ENCODE results near the gene TVP23C. TPM values are rescaled to one million over a fixed set of nuclear protein-coding genes. Genes with fewer than 3 reads are reported as not detected.
"Not testable (repeated sequence)": the region's sequence is repeated elsewhere in the genome, so short reads cannot be mapped to it uniquely, and the experiment has no call there.

The TVP23C gene
- total and polyA plus RNA-seq, 9 of the 15 experiments (the other 6 are each of a cell fraction or from before 2014, with no cell fraction given): 5.7 to 16.8 (median 8.2) TPM

DNA sequence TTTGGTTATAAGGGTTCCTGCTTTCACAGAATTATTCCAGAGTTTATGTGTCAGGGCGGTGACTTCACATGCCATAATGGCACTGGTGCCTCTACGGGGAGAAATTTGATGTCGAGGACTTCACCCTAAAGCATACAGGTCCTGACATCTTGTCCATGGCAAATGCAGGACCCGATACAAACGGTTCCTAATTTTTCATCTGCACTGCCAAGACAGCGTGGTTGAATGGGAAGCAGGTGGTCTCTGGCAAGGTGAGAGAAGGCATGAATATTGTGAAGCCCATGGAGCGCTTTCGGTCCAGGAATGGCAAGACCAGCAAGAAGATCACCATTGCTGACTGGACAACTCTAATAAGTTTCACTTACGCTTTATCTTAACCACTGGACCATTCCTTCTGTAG lies 56.3 kb downstream of the TVP23C start:
- Histone ChIP-seq H3K36me3 (ENCODE audit: control insufficient read depth, insufficient read depth, low read length) (peaks cover 7% of the 10 kb centered on the region; the same call in 2 of the 3 replicates), H3K9ac (ENCODE audit: insufficient read depth in 1 of 2, low read depth in 2 of 2, low read length in 2 of 2) (no peak overlapping the region), H3K27me3 (ENCODE audit: control insufficient read depth in 2 of 2, insufficient read depth in 2 of 2, low read length in 2 of 2) (no peaks in the 10 kb centered on the region), H3K79me2 (ENCODE audit: control insufficient read depth, insufficient read depth, low read length) (no peaks in the 10 kb centered on the region), H3K4me3 (no peak overlapping the region), H3K4me1 (replicated peaks in 1 of 2; ENCODE audit: control insufficient read depth in 2 of 2, insufficient read depth in 2 of 2, low read length in 2 of 2) (peaks cover 0 to 10% of the 10 kb centered on the region in 2 experiments; a peak in 2 of 5 replicates), H2AFZ (ENCODE audit: low read depth, low read length) (no peak overlapping the region), H3K9me1 (ENCODE audit: control insufficient read depth, insufficient read depth, low read length) (no peaks in the 10 kb centered on the region), H4K20me1 (replicated peaks; ENCODE audit: control insufficient read depth, insufficient read depth, low read length) (no peaks in the 10 kb centered on the region), H3K9me3 (replicated peaks; ENCODE audit: control insufficient read depth, insufficient read depth, low read depth, low read length) (no peaks in the 10 kb centered on the region), H3K4me2 (ENCODE audit: insufficient read depth, low read length) (no peak overlapping the region), H3K27ac (ENCODE audit: extremely low read depth, low read depth, low read length) (no peak overlapping the region)
- ATAC-seq (no peak), DNase-seq (ENCODE audit: extremely low read depth in 1 of 4, low spot score in 3 of 4) (no peak), FAIRE-seq (no peak)
- CTCF ChIA-PET (ENCODE audit: low intra/inter-chr PET ratio): no interaction called here
- POLR2A ChIA-PET: no interaction called here
- intact Hi-C loops (cut with micrococcal nuclease): no loop called here
- 90% methylated on average over 7 of the region's 9 CpGs for WGBS (ENCODE audit: insufficient coverage, low coverage, missing lambda C conversion rate)
- in situ Hi-C loops (cut with MboI): no loop called here
- no peak for TF ChIP-seq KHSRP (IDR thresholded peaks at IDR 0.05)
- no peak for TF ChIP-seq NR2C2 (CRISPR knock-in tag; IDR thresholded peaks at IDR 0.05)
- TF ChIP-seq NR2C2 (tag; IDR thresholded peaks at IDR 0.05): no peak
- TF ChIP-seq GTF2F1 (IDR thresholded peaks at IDR 0.05; ENCODE audit: low read depth, low read length): no peak
- no peak for TF ChIP-seq MCM3 (IDR thresholded peaks at IDR 0.05)
- no peak for TF ChIP-seq ZNF561 (CRISPR knock-in tag; conservative IDR thresholded peaks at IDR 0.05)
- TF ChIP-seq TAF15 (IDR thresholded peaks at IDR 0.05; ENCODE audit: low read depth, low read length): no peak
- BruUV-seq (replicated peaks): no TSS peak

DNA sequence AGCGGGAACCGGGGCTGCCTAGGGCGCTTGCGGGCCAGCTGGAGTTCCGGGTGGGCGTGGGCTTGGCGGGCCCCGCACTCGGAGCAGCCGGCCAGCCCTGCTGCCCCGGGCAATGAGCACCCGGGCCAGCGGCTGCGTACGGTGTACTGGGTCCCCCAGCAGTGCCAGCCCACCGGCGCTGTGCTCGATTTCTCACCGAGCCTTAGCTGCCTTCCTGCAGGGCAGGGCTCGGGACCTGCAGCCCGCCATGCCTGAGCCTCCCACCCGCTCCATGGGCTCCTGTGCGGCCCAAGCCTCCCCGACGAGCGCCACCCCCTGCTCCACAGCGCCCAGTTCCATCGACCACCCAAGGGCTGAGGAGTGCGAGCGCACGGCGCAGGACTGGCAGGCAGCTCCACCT lies 57.6 kb downstream of the TVP23C start:
- FAIRE-seq; intact Hi-C loops (cut with micrococcal nuclease); in situ Hi-C loops (cut with MboI); H3K4me2 ChIP-seq (ENCODE audit: insufficient read depth, low read length); H2AFZ ChIP-seq (ENCODE audit: low read depth, low read length); BruUV-seq (replicated peaks); H3K9me3 ChIP-seq (replicated peaks; ENCODE audit: control insufficient read depth, insufficient read depth, low read depth, low read length); H3K79me2 ChIP-seq (ENCODE audit: control insufficient read depth, insufficient read depth, low read length); ATAC-seq; H3K4me3 ChIP-seq; DNase-seq (ENCODE audit: extremely low read depth in 1 of 4, low spot score in 3 of 4); CTCF ChIA-PET (ENCODE audit: low intra/inter-chr PET ratio); H3K4me1 ChIP-seq (replicated peaks in 1 of 2; ENCODE audit: control insufficient read depth in 2 of 2, insufficient read depth in 2 of 2, low read length in 2 of 2); H3K27ac ChIP-seq (ENCODE audit: extremely low read depth, low read depth, low read length); H3K27me3 ChIP-seq (ENCODE audit: control insufficient read depth in 2 of 2, insufficient read depth in 2 of 2, low read length in 2 of 2); H4K20me1 ChIP-seq (replicated peaks; ENCODE audit: control insufficient read depth, insufficient read depth, low read length); POLR2A ChIA-PET; H3K9me1 ChIP-seq (ENCODE audit: control insufficient read depth, insufficient read depth, low read length); H3K36me3 ChIP-seq (ENCODE audit: control insufficient read depth, insufficient read depth, low read length); H3K9ac ChIP-seq (ENCODE audit: insufficient read depth in 1 of 2, low read depth in 2 of 2, low read length in 2 of 2): not testable (repeated sequence)
- WGBS (ENCODE audit: insufficient coverage, low coverage, missing lambda C conversion rate): 95% methylated on average over 4 of the region's 32 CpGs

Data from K562 (cell line).